Hematopoietic multipotent progenitor cell (in vitro differentiated cells): Measurements from ENCODE around the gene KCNG1. TPM values are rescaled to one million over a fixed set of nuclear protein-coding genes. Genes with fewer than 3 reads are reported as not detected.

Experiments used
- DNase-seq, 3 donors: peaks; one replicate each; pipeline ENCODE4 v3.0.0-alpha.2; 2011 to 2015; ENCODE audit warnings: low read depth in 2 of 3, low spot score in 2 of 3
- total RNA-seq: library from RNA; depleted of rRNA; stranded (reverse); fragments of >200 nt; gene quantifications from one replicate; pipeline ENCODE4 v1.2.3, GENCODE V29; 2012

The KCNG1 gene
- total RNA-seq, 1 donor = 0.27 TPM

DNA sequence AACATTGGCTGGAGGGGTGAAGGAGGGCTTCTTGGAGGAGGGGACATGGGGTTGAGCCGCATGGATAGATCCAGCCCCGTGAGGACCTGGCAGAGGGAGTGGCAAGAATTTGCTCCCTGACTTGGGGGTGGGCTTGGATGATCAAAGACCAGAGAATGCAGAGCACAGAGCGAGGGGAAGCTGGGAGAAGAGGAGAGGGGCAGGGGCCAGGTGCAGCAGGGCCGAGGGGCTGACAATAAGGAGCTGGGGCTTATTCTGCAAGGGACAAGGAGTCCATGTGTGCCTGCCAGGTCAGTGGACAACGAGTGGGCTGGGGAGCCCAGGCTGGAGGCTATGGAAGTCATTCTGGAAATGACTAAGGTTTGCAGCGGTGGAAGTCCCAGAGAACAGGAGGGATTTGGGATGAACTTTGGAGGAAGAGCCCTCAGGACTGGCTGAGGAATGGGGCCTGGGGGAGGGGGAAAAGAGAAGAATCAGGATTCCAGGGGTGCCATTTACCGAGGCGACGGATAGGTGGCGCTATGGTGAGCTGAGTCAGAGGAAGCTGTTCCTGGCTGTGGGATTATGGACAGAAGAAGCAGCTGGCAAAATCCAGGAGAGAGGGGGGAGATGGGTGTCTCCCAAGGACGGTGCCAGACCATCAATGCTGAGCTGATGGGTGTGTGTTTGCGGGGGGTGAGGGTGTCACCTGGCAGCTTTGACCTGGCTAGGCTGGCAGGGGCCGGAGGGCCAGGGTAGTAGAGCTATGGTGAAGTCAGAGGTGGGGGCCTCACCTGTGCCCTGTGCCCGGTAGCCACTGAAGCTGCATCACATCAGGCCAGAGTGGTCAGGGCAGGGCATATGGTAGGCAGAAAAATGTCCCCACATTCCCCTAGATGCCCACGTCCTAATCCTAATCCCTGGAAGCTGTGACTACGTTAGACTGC is 7.8 kb downstream of the KCNG1 start:
- peak in 1 of 3 donors; percentile 9 for DNase-seq

GRCh38 chr20:51013577-51014330 is 9.2 kb downstream of the KCNG1 start:
- no peak for DNase-seq

DNA sequence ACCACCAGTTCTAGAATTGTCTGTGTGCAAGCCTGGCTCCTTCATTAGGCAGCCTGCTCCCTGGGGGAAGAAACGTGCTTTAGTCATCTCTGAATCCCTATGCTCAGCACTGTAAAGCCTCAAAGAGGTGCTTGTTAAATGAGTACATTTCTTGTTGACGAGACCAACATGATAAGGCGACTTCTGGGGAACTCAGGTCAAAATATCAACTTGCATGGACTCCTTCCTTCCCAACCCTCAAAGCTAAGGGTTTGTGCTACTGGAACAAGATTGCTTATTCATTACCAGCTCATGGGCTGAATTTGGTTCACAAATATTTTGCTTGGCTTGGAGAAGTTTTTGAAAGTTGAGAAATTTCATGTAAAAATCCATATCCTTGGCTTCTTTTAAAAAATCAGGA is 10.6 kb downstream of the KCNG1 start:
- no peak for DNase-seq

GRCh38 chr20:51011479-51011878 is 11.4 kb downstream of the KCNG1 start:
- DNase-seq = no peak

DNA sequence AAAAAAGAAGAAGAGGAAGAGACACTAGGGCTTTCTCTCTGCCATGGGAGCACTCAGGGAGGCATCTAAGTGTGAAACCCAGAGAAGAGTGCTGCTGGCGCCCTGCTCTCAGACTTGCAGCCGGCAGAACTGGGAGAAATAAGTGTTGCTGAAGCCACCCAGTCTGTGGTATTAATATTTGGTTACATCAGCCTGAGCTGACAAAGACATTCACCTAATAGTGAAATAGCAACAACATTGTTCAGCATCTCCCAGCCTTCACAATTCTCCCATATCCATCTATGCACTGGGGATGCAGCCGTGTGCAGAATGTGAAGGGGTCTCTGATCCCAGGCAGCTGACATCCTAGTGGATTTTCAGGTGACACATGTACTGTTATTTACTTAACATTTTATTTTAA is 12.0 kb downstream of the KCNG1 start:
- no peak for DNase-seq

DNA sequence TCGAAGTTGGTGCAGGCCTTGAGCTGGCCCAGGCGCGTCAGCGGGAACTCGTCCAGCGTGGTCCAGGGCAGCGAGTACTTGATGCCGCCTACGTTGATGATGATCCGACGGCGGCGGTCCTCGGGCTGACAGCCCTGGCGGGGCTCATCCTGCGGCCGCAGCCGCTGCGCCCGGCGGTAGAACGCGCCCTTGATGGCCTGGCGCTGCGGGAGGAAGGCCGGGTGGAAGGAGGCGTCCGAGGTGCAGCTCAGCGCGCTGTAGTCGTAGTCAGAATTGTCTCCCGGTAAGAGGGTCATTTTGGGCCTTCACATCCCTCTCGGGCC is 12.9 kb downstream of the KCNG1 start:
- no peak for DNase-seq

DNA sequence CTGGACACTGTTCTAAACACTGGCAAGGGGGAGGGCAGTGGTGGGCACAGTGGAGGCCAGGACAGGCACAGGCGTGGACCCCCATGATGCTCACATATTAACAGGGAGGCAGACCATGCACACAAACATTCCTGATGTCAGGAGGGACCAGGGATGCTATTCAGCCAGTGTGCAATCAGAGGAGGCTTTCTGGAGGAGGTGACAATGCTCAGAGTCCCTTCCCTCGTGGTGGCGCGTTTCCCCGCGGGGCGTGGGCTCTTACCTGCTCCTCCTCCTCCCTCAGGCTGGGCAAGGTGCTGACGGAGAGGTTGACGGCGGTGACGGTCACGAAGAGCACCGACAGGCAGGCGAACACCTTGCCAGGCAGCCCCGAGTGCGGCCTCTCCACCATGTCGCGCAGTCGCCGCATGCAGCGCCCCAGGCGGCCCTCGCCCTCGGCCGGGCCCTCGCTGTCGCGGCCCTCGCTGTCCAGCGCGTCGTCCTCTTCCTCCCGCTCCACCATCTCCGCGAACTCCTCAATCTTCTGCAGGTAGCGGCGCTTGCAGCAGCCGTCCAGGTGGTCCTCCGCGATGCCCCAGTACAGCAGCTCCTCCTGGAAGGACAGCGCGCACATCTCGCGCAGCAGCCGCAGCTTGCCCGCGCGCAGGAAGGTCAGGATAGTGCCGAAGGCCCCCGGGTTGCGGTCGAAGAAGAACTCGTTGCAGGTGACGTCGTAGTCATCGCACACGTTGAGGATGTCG is 13.4 kb downstream of the KCNG1 start:
- DNase-seq = no peak

DNA sequence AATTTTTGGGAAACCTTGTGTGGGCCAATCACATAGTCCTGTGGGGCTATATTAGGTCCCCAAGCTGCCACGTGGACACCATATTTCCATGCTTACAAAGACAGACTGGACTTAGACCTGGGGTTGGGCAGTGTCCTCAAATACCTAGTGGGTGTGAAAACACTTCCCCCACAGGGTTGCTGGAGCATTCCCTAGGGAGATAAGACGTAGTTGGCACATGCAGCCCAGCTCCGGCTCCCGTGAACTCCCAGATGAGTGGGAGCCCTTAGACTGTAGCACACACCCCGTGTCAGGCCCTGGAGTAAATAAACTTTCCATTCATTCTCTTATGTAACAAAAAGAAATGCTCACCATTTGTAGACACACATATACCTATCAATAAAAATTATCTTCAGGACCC is 14.2 kb downstream of the KCNG1 start:
- DNase-seq = no peak

GRCh38 chr20:51005214-51005613 is 17.7 kb downstream of the KCNG1 start:
- no peak for DNase-seq

GRCh38 chr20:51004781-51005180 is 18.1 kb downstream of the KCNG1 start:
- no peak for DNase-seq

- no peak for DNase-seq
These were observed 18.6 kb downstream of the KCNG1 start for GRCh38 chr20:51004305-51004727.

GRCh38 chr20:51003753-51004152 is 19.2 kb downstream of the KCNG1 start:
- DNase-seq = no peak

DNA sequence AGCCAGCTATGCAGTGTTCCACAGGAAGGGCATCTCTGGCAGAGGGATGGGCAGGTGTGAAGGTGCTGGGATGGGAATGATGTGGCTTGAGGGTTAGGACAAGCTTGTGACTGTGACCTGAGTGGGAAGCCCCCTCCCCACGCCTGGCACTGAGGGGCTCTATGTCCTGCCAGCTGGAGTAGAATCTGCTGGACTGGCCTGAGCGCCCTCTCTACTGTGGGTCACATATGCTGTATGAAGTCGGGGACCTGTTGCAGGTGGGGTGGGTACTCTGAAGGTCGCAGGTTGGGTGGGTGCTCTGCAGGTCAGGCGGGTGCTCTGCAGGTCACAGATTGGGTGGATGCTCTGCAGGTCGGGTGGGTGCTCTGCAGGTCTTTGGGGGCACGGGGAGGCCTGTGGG is 20.3 kb downstream of the KCNG1 start:
- DNase-seq = no peak

DNA sequence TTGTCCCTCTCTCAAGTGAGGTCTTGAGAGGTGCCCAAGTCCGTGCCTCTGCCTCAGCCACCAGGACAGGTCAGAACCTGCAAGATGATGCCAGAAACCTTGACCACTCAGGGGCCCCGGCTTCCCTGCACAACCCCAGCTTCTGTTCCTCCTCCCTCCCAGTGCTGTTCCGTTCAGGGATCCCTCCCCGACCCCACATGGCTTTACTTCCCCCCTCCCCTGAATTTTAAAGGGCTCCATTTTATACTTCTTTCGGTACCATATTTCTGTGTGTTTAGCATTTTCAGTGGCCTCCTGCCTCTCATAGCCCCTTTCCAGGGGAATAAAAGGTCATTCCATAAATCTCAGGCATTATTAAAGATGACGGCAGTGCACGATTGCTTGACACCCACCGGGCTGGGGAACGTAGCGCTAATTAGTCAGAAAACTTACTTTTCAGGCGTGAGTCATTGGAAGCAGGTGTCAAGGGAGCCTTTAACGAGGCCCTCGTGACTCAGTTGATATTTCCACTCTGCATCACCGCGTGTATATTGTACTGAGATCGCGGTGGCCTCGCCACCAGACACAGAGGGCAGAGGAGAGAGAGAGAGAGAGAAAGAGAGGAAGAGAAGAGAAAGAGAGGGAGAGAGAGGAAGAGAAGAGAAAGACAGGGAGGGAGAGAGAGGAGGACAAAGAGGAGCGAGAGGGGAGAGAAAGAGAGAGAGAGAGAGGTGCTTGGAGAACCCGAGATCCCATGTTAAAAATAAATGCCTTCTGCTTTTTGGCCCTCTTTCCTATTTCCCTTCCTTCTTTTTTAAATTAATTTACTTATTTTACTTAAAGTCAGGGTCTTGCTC is 21.3 kb downstream of the KCNG1 start:
- no peak for DNase-seq

DNA sequence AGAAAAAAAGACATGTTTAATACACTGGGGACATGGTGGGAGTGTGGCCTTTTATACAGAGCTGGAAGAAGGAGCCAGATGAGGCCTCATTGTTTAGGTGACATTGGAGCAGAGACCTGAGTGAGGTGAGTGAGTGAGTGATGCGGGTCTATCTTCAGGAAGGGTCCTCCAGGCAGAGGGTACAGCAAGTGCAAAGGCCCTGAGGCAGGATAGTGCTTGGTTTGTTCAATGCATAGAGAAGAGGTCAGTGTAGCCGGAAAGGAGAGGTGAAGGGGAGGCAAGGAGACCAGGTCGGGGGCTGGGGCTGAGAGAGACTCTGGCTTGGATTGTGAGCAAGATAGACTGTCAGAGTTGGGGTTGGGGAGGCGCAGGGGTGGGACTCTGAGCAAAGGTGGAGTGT is 23.6 kb downstream of the KCNG1 start:
- DNase-seq = no peak

DNA sequence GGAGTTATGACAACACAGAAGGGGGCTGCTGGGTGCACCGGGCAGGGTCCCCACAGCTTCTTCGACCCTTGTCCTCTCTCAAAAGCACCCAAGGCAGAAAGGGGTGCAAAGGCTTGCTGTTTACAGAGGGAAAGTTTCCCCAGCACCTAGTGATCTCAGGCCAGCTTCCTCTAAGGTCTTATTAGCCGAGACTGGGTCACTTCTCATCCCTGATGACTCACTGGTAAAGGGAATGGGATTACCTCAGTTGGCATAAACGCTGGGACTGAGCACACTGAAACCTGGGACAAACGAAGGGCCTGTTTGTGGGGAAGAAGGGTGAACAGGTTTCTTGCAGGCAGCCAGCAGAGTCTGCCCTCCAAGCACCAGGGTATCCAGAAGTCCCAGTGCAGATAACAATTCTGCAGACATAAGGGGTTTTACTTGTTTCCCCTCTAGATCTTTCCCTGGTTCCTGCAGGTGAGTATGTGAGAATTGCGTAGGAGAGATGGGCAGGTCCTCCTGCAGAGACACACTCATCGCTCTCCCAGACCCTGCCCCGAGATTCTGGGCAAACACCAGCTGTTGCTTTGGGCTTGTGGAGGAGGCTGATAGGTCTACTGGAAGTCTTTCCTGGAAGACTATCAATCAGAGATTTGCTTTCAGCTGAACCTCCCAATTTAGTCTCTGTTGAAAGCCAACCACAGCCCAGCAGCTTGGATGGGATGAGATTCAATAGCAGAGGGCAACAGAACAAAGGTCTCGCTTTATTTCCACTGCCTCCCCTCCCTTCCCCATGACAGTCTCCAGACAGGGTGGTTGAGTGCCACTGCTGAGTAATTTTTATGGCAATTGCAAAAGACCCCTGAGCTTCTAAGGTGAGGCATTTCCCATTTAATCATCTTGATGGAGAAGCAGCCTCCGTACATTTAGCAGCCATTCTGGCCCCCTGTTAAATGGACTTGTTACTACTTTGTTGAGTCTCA is 25.7 kb downstream of the KCNG1 start:
- DNase-seq = no peak

GRCh38 chr20:50995506-50995905 is 27.4 kb downstream of the KCNG1 start:
- DNase-seq = no peak

DNA sequence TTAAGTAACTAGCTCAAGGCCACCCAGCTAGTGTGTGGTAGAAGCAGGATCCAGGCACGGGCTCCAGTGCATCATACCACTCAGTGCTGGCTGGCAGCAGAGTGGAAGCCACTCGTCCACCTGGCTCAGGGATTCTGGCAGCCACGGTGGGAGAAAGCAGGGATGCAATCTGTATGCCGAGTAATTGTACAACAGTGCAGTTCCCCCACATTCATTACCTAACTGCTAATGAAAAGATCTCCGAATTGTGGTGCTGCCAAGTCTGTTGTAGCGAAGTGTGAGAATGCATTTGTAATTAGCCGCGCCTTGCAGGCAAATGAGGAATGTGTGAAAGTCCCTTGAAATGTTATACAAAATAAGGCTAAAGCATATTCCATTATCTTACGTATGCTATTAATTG is 29.0 kb downstream of the KCNG1 start:
- DNase-seq = no peak

DNA sequence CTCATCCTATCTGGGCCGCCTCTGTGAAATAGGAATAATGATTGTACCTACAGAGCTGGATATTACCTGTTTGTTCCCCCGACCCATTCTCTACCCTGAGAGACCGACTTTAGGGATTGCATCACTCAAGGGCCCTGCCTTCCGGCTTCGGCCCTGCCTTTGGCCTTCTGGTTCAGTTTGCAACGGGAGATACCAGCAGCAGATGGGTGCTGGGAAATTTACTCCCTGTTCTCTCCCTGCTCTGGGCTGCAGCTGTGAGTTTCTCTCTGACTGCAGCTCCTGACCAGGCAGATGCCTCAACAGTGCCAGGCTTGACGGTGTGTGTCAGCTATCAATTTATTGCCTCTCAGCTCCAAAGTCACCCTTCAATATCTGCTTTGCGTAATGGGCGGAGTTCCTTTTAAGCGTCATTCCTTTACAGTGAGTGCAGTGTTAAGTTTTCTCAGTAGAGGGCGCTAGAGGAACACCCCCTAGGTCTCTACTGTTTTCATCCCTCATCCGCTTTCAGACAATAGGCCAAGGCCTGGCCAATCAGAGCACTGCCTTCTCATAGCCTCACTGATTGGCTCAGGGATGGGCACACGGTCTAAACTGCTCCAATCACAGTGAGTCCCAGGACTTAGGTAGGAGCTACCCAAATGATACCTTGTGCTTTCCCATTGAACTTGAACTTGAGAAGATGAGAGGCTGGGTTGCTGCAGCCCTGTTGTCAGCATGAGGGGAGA is 30.0 kb downstream of the KCNG1 start:
- DNase-seq = peak in 2 of 3 donors; percentile 67 to 75
